H1 (cell line): ENCODE results near the gene CUX1. TPM values are rescaled to one million over a fixed set of nuclear protein-coding genes. Genes with fewer than 3 reads are reported as not detected.
A peak's percentile ranks its signal among the peaks of the same experiment; 100 is the strongest.

ENCODE experiments used
- CTCF ChIA-PET: fragments of 300-600 bp; sonication (Branson Sonifier 250); formaldehyde crosslinking; loops from one replicate; lab custom pipeline; 2021; ENCODE audit not compliant: partially characterized antibody; lab: Charles Lee
- POLR2A ChIA-PET: fragments of 300-600 bp; sonication (Branson Sonifier 250); formaldehyde crosslinking; loops from one replicate; lab custom pipeline; 2021; ENCODE audit warnings: inconsistent platforms; ENCODE audit not compliant: partially characterized antibody; lab: Charles Lee
- DNase-seq, 2 experiments: peaks; one replicate each; pipeline versions ENCODE4 v3.0.0 to v3.0.0-alpha.2; 2010 to 2022; ENCODE audit warnings: low spot score in 2 of 2, low read depth in 1 of 2, mixed read lengths in 1 of 2
- FAIRE-seq: peaks from 2 replicates; lab custom pipeline; 2011; peaks lifted over from hg19 to GRCh38; lab: Jason Lieb, UNC
- H2AFZ ChIP-seq: 2 replicates; pipeline ENCODE4 v1.8.1; 2012; ENCODE audit warnings: low read length, inconsistent platforms
- H2AK5ac ChIP-seq: 2 replicates; pipeline ENCODE4 v1.6.1; 2013; ENCODE audit warnings: low read depth, low read length
- H2BK120ac ChIP-seq: replicated peaks from 2 replicates; pipeline ENCODE3; 2013; ENCODE audit warnings: low read depth, low read length, inconsistent platforms
- H2BK12ac ChIP-seq: 2 replicates; pipeline ENCODE4 v1.6.1; 2013; ENCODE audit warnings: low read depth, low read length
- H2BK15ac ChIP-seq: 2 replicates; pipeline ENCODE4 v1.6.1; 2013; ENCODE audit warnings: low read length
- H2BK20ac ChIP-seq: 2 replicates; pipeline ENCODE4 v1.6.1; 2013; ENCODE audit warnings: low read length
- H2BK5ac ChIP-seq: 2 replicates; pipeline ENCODE4 v1.6.1; 2013; ENCODE audit warnings: low read depth, low read length
- H3K14ac ChIP-seq: 2 replicates; pipeline ENCODE4 v1.6.1; 2013; ENCODE audit warnings: inconsistent platforms; ENCODE audit not compliant: insufficient read length
- H3K18ac ChIP-seq: 2 replicates; pipeline ENCODE4 v1.6.1; 2013; ENCODE audit warnings: low read length; ENCODE audit errors: extremely low read depth
- H3K23ac ChIP-seq: 2 replicates; pipeline ENCODE4 v1.6.1; 2013; ENCODE audit warnings: inconsistent platforms; ENCODE audit not compliant: insufficient read length
- H3K23me2 ChIP-seq: 2 replicates; pipeline ENCODE4 v1.6.1; 2013; ENCODE audit warnings: low read depth, low read length
- H3K27ac ChIP-seq: 2 replicates; pipeline ENCODE4 v1.6.1; 2011; ENCODE audit warnings: low read depth, low read length, inconsistent platforms
- H3K27me3 ChIP-seq, 4 experiments: replicated peaks in 1 of 4; 1 replicate in 1 of 4; 2 replicates in 3 of 4; pipeline versions ENCODE4 v1.6.1 to v1.8.1; 2011 to 2013; ENCODE audit warnings: low read length in 3 of 4, mild to moderate bottlenecking in 3 of 4, inconsistent platforms in 2 of 4, mixed read lengths in 2 of 4, moderate library complexity in 1 of 4; ENCODE audit not compliant: control insufficient read depth in 3 of 4, insufficient read depth in 3 of 4; ENCODE audit errors: extremely low read depth in 1 of 4
- H3K36me3 ChIP-seq, 4 experiments: 2 replicates each; pipeline versions ENCODE4 v1.6.1 to v1.8.1; 2011 to 2013; ENCODE audit warnings: mild to moderate bottlenecking in 4 of 4, low read length in 3 of 4, moderate library complexity in 2 of 4, control low read depth in 1 of 4, inconsistent platforms in 1 of 4; ENCODE audit not compliant: insufficient read depth in 4 of 4, control insufficient read depth in 2 of 4
- H3K4ac ChIP-seq: replicated peaks from 2 replicates; pipeline ENCODE3; 2013; ENCODE audit warnings: low read length, low read depth, mixed read lengths, inconsistent platforms; ENCODE audit not compliant: insufficient read length
- H3K4me1 ChIP-seq, 4 experiments: replicated peaks in 1 of 4; 1 replicate in 1 of 4; 2 replicates in 3 of 4; pipeline versions ENCODE4 v1.6.1 to v1.8.1; 2011 to 2013; ENCODE audit warnings: low read length in 3 of 4, inconsistent platforms in 2 of 4, mixed read lengths in 1 of 4; ENCODE audit not compliant: insufficient read depth in 4 of 4, control insufficient read depth in 3 of 4
- H3K4me2 ChIP-seq, 2 experiments: 2 replicates each; pipeline versions ENCODE4 v1.6.1 to v1.8.1; 2011 to 2013; ENCODE audit warnings: low read depth in 2 of 2, low read length in 2 of 2, control low read depth in 1 of 2, inconsistent platforms in 1 of 2, mild to moderate bottlenecking in 1 of 2; ENCODE audit not compliant: insufficient read depth in 1 of 2
- H3K4me3 ChIP-seq, 4 experiments: fragments of 200-600, 300-600 bp in 1 of 4; sonication (generic), shearing (Covaris generic), sonication (Bioruptor Twin) in 1 of 4; 2 replicates each; pipeline versions ENCODE4 v1.5.1 to v1.8.1; 2011 to 2016; ENCODE audit warnings: low read length in 4 of 4, low read depth in 3 of 4, control low read depth in 2 of 4, inconsistent platforms in 2 of 4, mild to moderate bottlenecking in 2 of 4, mixed read lengths in 1 of 4, moderate library complexity in 1 of 4; ENCODE audit not compliant: insufficient read depth in 2 of 4; ENCODE audit errors: extremely low read depth in 1 of 4
- H3K56ac ChIP-seq: replicated peaks from 2 replicates; pipeline ENCODE3; 2013; ENCODE audit warnings: low read depth, mild to moderate bottlenecking, mixed read lengths, low read length, inconsistent platforms; ENCODE audit not compliant: insufficient read length
- H3K79me1 ChIP-seq: 2 replicates; pipeline ENCODE4 v1.6.1; 2013; ENCODE audit warnings: low read depth, low read length, control low read depth
- H3K79me2 ChIP-seq, 2 experiments: 2 replicates each; pipeline versions ENCODE4 v1.6.1 to v1.8.1; 2012 to 2013; ENCODE audit warnings: low read length in 2 of 2, mild to moderate bottlenecking in 2 of 2, inconsistent platforms in 1 of 2; ENCODE audit not compliant: insufficient read depth in 2 of 2, control insufficient read depth in 1 of 2
- H3K9ac ChIP-seq, 4 experiments: replicated peaks in 1 of 4; 1 replicate in 1 of 4; 2 replicates in 3 of 4; pipeline versions ENCODE4 v1.6.1 to v1.8.1; 2011 to 2013; ENCODE audit warnings: low read depth in 3 of 4, low read length in 3 of 4, control low read depth in 2 of 4, mild to moderate bottlenecking in 2 of 4, moderate library complexity in 2 of 4, inconsistent platforms in 1 of 4; ENCODE audit errors: extremely low read depth in 1 of 4
- H3K9me3 ChIP-seq, 2 experiments: 2 replicates each; pipeline versions ENCODE4 v1.6.1 to v1.8.1; 2012 to 2013; ENCODE audit warnings: mild to moderate bottlenecking in 2 of 2, moderate library complexity in 2 of 2, control low read depth in 1 of 2, inconsistent platforms in 1 of 2, low read depth in 1 of 2, low read length in 1 of 2, mixed read lengths in 1 of 2; ENCODE audit not compliant: insufficient read depth in 2 of 2
- H4K20me1 ChIP-seq, 2 experiments: replicated peaks in 1 of 2; 2 replicates each; pipeline versions ENCODE3 to v1.8.1; 2011 to 2013; ENCODE audit warnings: inconsistent platforms in 2 of 2, low read length in 2 of 2, mild to moderate bottlenecking in 1 of 2; ENCODE audit not compliant: insufficient read depth in 2 of 2, control insufficient read depth in 1 of 2
- H4K5ac ChIP-seq: 2 replicates; pipeline ENCODE4 v1.6.1; 2013; ENCODE audit warnings: low read length, low read depth, mixed read lengths, inconsistent platforms; ENCODE audit not compliant: insufficient read length
- H4K8ac ChIP-seq: 2 replicates; pipeline ENCODE4 v1.8.0; 2013; ENCODE audit warnings: mild to moderate bottlenecking, moderate library complexity, low read length, inconsistent platforms; ENCODE audit not compliant: insufficient read depth; ENCODE audit errors: extremely low read depth
- H4K91ac ChIP-seq: replicated peaks from 2 replicates; pipeline ENCODE3; 2013; ENCODE audit warnings: low read length, mixed read lengths, inconsistent platforms; ENCODE audit not compliant: insufficient read length
- KDM5A ChIP-seq: fragments of 200-600 bp; IDR thresholded peaks from 2 replicates; pipeline ENCODE4 v1.7.1; 2012; ENCODE audit warnings: mild to moderate bottlenecking, low read length, inconsistent platforms, mixed read lengths
- NANOG ChIP-seq: IDR thresholded peaks from 2 replicates; pipeline ENCODE4 v1.6.1; 2011; ENCODE audit warnings: low read length, low read depth, mild to moderate bottlenecking, inconsistent platforms; ENCODE audit not compliant: insufficient read depth, poor library complexity, severe bottlenecking
- PHF8 ChIP-seq: fragments of 200-600 bp; sonication (generic); conservative IDR thresholded peaks from 2 replicates; pipeline ENCODE4 v1.7.1; 2012; ENCODE audit warnings: low read depth, mild to moderate bottlenecking, inconsistent platforms, low read length, moderate library complexity
- RAD21 ChIP-seq, 2 experiments: IDR thresholded peaks in 1 of 2; conservative IDR thresholded peaks in 1 of 2; 2 replicates each; pipeline ENCODE4 v1.6.1; 2011; ENCODE audit warnings: low read depth in 2 of 2, low read length in 2 of 2, improper control_type of control experiment in 1 of 2, inconsistent platforms in 1 of 2, mild to moderate bottlenecking in 1 of 2, moderate library complexity in 1 of 2
- SP2 ChIP-seq: IDR thresholded peaks from 2 replicates; pipeline ENCODE4 v1.6.1; 2012; ENCODE audit warnings: mild to moderate bottlenecking, low read length, inconsistent platforms
- SRF ChIP-seq: IDR thresholded peaks from 2 replicates; pipeline ENCODE4 v1.6.1; 2011; ENCODE audit warnings: mild to moderate bottlenecking, low read depth, low read length, moderate library complexity
- TAF1 ChIP-seq: IDR thresholded peaks from 2 replicates; pipeline ENCODE4 v1.6.1; 2011; ENCODE audit warnings: mild to moderate bottlenecking, low read depth, low read length
- YY1 ChIP-seq: IDR thresholded peaks from 2 replicates; pipeline ENCODE4 v1.6.1; 2011; ENCODE audit warnings: low read depth, mild to moderate bottlenecking, low read length
- WGBS, 2 experiments: shearing (Covaris generic) in 1 of 2; methylation state at CpG; one replicate each; pipeline versions ENCODE4 v1.1.6 to v1.1.7; 2013 to 2015; ENCODE audit warnings: low lambda C conversion rate in 2 of 2, mixed read lengths in 2 of 2, inconsistent platforms in 1 of 2, low coverage in 1 of 2, missing lambda C conversion rate in 1 of 2; ENCODE audit not compliant: insufficient replicate concordance in 2 of 2, insufficient coverage in 1 of 2, insufficient read length in 1 of 2; ENCODE audit errors: extremely low coverage in 1 of 2, missing lambda C conversion rate in 1 of 2; 5-methylcytosine and 5-hydroxymethylcytosine counted together
- polyA plus RNA-seq, 7 experiments: library from polyadenylated mRNA; depleted of rRNA in 3 of 7; stranded (reverse) in 5 of 7; unstranded in 2 of 7; fragments of >200 nt in 5 of 7; fragments of 200-250 nt in 2 of 7; gene quantifications; 1 replicate in 5 of 7; 2 replicates in 1 of 7; 4 replicates in 1 of 7; pipeline versions ENCODE4 v1.2.1 to v1.2.3, GENCODE V29; 2011 to 2013; ENCODE audit warnings: missing spikeins in 2 of 7, mixed read lengths in 2 of 7
- total RNA-seq: library from RNA; stranded (reverse); fragmentation: NEBNext Ultra II Directional; extraction: Animal tissue kit (Norgen Biotek cat#: 25700); gene quantifications from 2 replicates; pipeline ENCODE4 v1.2.1, GENCODE V29; 2021
- TF ChIP-seq, protein P1 (sequence below): IDR thresholded peaks from 2 replicates; pipeline ENCODE4 v1.6.1; 2012; ENCODE audit warnings: low read length, inconsistent platforms

Gene CUX1
- total and polyA plus RNA-seq, 2 of the 8 experiments (the other 6 are each of a cell fraction or from before 2014, with no cell fraction given): 21.6 to 65.9 TPM

DNA sequence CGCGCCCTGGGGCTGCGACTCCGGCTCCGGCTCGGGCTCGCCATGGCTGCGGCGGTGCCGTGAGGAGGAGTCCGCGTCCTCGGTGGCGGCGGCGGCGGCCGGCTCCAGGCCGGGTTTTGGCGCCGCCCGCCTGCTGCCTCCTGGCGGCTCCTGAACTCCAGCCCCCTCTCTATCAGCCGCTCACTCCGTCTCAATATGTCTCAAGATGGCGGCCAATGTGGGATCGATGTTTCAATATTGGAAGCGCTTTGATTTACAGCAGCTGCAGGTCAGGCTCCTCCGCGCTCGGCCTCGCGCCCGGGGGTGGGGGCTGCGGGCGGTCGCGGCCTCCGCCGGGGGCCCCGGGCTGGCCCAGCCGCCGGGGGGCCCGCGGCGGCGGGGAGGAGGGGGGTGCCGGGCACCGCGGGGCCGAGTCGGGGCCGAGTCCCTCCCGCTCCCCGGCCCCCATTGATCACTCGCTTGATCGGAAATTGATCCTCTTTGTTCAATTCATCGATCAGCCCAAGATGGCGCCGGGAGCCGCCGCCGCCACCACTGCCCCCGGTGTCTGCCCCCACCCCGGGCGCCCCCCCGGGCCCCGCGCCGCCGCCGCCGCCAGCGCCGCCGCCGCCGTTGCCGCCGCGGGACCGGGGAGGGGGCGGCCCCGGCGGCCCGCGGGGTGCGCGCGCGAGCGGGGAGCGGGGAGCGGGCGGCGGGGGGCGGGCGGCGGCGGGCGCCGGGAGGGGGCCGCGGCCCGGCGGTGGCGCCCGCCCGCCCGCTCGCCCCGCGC lies 1.4 kb upstream of the CUX1 start:
- Histone ChIP-seq H3K56ac (peak overlapping the region; percentile 71), H3K23me2 (peaks cover 11% of the 10 kb centered on the region; the same call in 1 of the 2 replicates), H4K8ac (peak overlapping the region; percentile 95), H3K4ac (no peak overlapping the region), H3K27me3 (peaks cover 0 to 14% (median 7%) of the 10 kb centered on the region in 4 experiments; a peak in 6 of 7 replicates), H3K9me3 (no peaks in the 10 kb centered on the region), H2BK15ac (no peak overlapping the region), H2BK12ac (no peak overlapping the region), H3K9ac (peak overlapping the region; percentile 62 to 88 (median 72); a peak in 5 of 7 replicates), H2AFZ (no peak overlapping the region), H3K23ac (no peak overlapping the region), H2AK5ac (no peak overlapping the region), H4K91ac (no peak overlapping the region), H2BK5ac (no peak overlapping the region), H3K79me2 (peaks cover 18 to 45% of the 10 kb centered on the region in 2 experiments), H2BK20ac (no peak overlapping the region), H3K4me2 (no peak overlapping the region; a peak in 1 of 4 replicates), H2BK120ac (no peak overlapping the region), H3K4me3 (peak overlapping the region; percentile 61 to 88 (median 65)), H3K79me1 (no peaks in the 10 kb centered on the region), H3K27ac (peak overlapping the region; percentile 47; the same call in 1 of the 2 replicates), H3K4me1 (peaks cover 9 to 23% (median 10%) of the 10 kb centered on the region in 4 experiments), H3K14ac (no peak overlapping the region), H4K5ac (peak overlapping the region; percentile 54), H4K20me1 (peaks cover 9 to 12% of the 10 kb centered on the region in 2 experiments), H3K36me3 (no peaks in the 10 kb centered on the region), H3K18ac (no peak overlapping the region)
- no peak for FAIRE-seq
- WGBS, 2 experiments: 2% methylated on average over 33 of the region's 113 CpGs; no CpG with 5 or more reads in 1 of the 2 experiments
- CTCF ChIA-PET: no interaction called here
- DNase-seq: peak; percentile 33 to 78
- POLR2A ChIA-PET: interaction anchor here (0.5 to 2.6 kb wide), 3 partner anchors 10 to 273 kb away, joined by 3 to 12 read pairs (median 4); no protein-coding TSS in a partner anchor
- TF ChIP-seq SRF (no peak), TAF1 (peak; percentile 72), YY1 (peak; percentile 93), PHF8 (peak; percentile 39; the same call in 1 of the 2 replicates), SP2 (no peak), NANOG (no peak), RAD21 (IDR thresholded peaks at IDR 0.05 in 1 of 2, conservative IDR thresholded peaks at IDR 0.05 in 1 of 2; ENCODE audit: low read depth in 2 of 2, low read length in 2 of 2) (0 out of 4 replicates have a peak, but pooled peaks have one; percentile 4 to 28), KDM5A (no peak)
- TF ChIP-seq, protein P1, sequence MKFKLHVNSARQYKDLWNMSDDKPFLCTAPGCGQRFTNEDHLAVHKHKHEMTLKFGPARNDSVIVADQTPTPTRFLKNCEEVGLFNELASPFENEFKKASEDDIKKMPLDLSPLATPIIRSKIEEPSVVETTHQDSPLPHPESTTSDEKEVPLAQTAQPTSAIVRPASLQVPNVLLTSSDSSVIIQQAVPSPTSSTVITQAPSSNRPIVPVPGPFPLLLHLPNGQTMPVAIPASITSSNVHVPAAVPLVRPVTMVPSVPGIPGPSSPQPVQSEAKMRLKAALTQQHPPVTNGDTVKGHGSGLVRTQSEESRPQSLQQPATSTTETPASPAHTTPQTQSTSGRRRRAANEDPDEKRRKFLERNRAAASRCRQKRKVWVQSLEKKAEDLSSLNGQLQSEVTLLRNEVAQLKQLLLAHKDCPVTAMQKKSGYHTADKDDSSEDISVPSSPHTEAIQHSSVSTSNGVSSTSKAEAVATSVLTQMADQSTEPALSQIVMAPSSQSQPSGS: no peak
